Measurements from ENCODE around the gene SUMO1. TPM values are rescaled to one million over a fixed set of nuclear protein-coding genes. Genes with fewer than 3 reads are reported as not detected.
"Not testable (repeated sequence)": the region's sequence is repeated elsewhere in the genome, so short reads cannot be mapped to it uniquely, and the experiment has no call there.

The SUMO1 gene
- total and polyA plus RNA-seq, 9 of the 15 experiments (the other 6 are each of a cell fraction or from before 2014, with no cell fraction given), result 63.7 to 292 (median 92.0) TPM

GRCh38 chr2:202247710-202248109 lies 9.3 kb upstream of the SUMO1 start:
- not testable (repeated sequence) for ATAC-seq, FAIRE-seq

More at GRCh38 chr2:202247710-202248109, 9.3 kb upstream of the SUMO1 start:
- H3K27ac ChIP-seq (ENCODE audit: extremely low read depth, low read depth, low read length); CTCF ChIA-PET (ENCODE audit: low intra/inter-chr PET ratio); H3K9me3 ChIP-seq (replicated peaks; ENCODE audit: control insufficient read depth, insufficient read depth, low read depth, low read length); in situ Hi-C loops (cut with MboI); H3K4me3 ChIP-seq; H3K4me2 ChIP-seq (ENCODE audit: insufficient read depth, low read length); H3K36me3 ChIP-seq (ENCODE audit: control insufficient read depth, insufficient read depth, low read length); H3K4me1 ChIP-seq (replicated peaks in 1 of 2; ENCODE audit: control insufficient read depth in 2 of 2, insufficient read depth in 2 of 2, low read length in 2 of 2); H3K27me3 ChIP-seq (ENCODE audit: control insufficient read depth in 2 of 2, insufficient read depth in 2 of 2, low read length in 2 of 2); intact Hi-C loops (cut with micrococcal nuclease); DNase-seq (ENCODE audit: extremely low read depth in 1 of 4, low spot score in 3 of 4); H3K9ac ChIP-seq (ENCODE audit: insufficient read depth in 1 of 2, low read depth in 2 of 2, low read length in 2 of 2); POLR2A ChIA-PET; H4K20me1 ChIP-seq (replicated peaks; ENCODE audit: control insufficient read depth, insufficient read depth, low read length); H3K9me1 ChIP-seq (ENCODE audit: control insufficient read depth, insufficient read depth, low read length); H2AFZ ChIP-seq (ENCODE audit: low read depth, low read length); BruUV-seq (replicated peaks); H3K79me2 ChIP-seq (ENCODE audit: control insufficient read depth, insufficient read depth, low read length): not testable (repeated sequence)
- peak; percentile 73 for TF ChIP-seq ZBTB40 (IDR thresholded peaks at IDR 0.05)
- peak; percentile 65 for TF ChIP-seq ZBTB40 (CRISPR knock-in tag; IDR thresholded peaks at IDR 0.05)
- WGBS (ENCODE audit: insufficient coverage, low coverage, missing lambda C conversion rate), result 65% methylated on average over 5 of the region's 5 CpGs

All from K562 (cell line).